ENCODE data around the gene LTV1.

DNA sequence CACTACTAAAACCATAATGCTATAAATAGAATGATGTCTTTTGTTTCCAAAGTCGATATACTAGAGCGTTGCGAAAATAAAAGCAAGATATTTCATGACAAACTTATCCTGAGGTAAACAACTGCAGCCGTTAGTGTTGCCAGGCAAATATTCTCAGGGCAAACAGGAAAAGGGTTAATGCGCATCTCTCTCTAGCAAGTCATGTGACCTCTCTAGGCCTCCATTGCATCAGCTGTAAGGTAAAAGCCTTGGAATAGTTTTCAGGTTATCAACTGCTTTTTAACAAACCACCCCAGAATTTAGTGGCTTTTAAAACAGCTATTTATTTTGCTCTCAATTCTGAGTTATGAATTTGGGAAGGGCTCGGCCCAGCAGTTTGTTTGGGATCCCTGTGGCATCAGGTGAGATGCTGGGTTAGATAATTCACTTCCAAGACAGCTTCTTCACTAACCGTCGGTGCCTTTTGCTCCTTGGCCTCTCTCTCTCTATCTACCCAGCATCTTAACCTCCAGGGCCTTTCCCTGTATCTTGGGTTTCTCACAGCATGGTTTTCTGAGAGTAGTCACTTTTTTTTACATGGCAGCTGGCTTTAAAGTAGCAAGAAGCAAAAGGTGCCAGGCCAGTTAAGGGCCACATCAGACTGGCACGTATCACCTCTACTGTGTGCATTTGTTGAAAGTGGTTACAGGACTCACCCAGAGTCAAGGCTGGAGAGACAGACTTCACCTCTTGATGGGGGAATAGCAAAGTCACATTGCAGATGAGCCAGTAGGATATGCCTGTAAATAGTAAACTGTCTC, 39.2 kb upstream of the LTV1 start:
- TF ChIP-seq, protein P1, sequence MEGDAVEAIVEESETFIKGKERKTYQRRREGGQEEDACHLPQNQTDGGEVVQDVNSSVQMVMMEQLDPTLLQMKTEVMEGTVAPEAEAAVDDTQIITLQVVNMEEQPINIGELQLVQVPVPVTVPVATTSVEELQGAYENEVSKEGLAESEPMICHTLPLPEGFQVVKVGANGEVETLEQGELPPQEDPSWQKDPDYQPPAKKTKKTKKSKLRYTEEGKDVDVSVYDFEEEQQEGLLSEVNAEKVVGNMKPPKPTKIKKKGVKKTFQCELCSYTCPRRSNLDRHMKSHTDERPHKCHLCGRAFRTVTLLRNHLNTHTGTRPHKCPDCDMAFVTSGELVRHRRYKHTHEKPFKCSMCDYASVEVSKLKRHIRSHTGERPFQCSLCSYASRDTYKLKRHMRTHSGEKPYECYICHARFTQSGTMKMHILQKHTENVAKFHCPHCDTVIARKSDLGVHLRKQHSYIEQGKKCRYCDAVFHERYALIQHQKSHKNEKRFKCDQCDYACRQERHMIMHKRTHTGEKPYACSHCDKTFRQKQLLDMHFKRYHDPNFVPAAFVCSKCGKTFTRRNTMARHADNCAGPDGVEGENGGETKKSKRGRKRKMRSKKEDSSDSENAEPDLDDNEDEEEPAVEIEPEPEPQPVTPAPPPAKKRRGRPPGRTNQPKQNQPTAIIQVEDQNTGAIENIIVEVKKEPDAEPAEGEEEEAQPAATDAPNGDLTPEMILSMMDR (IDR thresholded peaks at IDR 0.05; ENCODE audit: poor library complexity, severe bottlenecking) = no peak
- TF ChIP-seq TAF1 (IDR thresholded peaks at IDR 0.05; ENCODE audit: low read depth) (no peak), MXI1 (conservative IDR thresholded peaks at IDR 0.05; ENCODE audit: poor library complexity, severe bottlenecking) (no peak), RAD21 (conservative IDR thresholded peaks at IDR 0.05) (no peak), EP300 (conservative IDR thresholded peaks at IDR 0.05; ENCODE audit: poor library complexity, severe bottlenecking) (no peak), EZH2 (IDR thresholded peaks at IDR 0.05; ENCODE audit: borderline replicate concordance, insufficient read depth, low read length, poor library complexity, severe bottlenecking) (no peak), POLR2AphosphoS5 (IDR thresholded peaks at IDR 0.05) (no peak)
- TF ChIP-seq, protein P2, sequence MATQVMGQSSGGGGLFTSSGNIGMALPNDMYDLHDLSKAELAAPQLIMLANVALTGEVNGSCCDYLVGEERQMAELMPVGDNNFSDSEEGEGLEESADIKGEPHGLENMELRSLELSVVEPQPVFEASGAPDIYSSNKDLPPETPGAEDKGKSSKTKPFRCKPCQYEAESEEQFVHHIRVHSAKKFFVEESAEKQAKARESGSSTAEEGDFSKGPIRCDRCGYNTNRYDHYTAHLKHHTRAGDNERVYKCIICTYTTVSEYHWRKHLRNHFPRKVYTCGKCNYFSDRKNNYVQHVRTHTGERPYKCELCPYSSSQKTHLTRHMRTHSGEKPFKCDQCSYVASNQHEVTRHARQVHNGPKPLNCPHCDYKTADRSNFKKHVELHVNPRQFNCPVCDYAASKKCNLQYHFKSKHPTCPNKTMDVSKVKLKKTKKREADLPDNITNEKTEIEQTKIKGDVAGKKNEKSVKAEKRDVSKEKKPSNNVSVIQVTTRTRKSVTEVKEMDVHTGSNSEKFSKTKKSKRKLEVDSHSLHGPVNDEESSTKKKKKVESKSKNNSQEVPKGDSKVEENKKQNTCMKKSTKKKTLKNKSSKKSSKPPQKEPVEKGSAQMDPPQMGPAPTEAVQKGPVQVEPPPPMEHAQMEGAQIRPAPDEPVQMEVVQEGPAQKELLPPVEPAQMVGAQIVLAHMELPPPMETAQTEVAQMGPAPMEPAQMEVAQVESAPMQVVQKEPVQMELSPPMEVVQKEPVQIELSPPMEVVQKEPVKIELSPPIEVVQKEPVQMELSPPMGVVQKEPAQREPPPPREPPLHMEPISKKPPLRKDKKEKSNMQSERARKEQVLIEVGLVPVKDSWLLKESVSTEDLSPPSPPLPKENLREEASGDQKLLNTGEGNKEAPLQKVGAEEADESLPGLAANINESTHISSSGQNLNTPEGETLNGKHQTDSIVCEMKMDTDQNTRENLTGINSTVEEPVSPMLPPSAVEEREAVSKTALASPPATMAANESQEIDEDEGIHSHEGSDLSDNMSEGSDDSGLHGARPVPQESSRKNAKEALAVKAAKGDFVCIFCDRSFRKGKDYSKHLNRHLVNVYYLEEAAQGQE (IDR thresholded peaks at IDR 0.05; ENCODE audit: borderline replicate concordance) = no peak

All from neural cell (in vitro differentiated cells).